CD4-positive, alpha-beta T cell treated with Interleukin-17A for 1 hour (primary cell): ENCODE data around the gene LRRC3C.

ENCODE experiments used
- DNase-seq: peaks from one replicate; pipeline ENCODE4 v3.0.0-alpha.2; 2020

The LRRC3C gene

GRCh38 chr17:39980351-39981206 is 53.0 kb downstream of the LRRC3C start, which contains the start of gene PSMD3:
PSMD3 (plus strand) TSS chr17:39980807; CDS start chr17:39980971, 164 bp downstream.
- peak; percentile 100 for DNase-seq

- DNase-seq = no peak
Observed at GRCh38 chr17:39981207-39981741, 53.7 kb downstream of the LRRC3C start.

GRCh38 chr17:39981766-39982375 is 54.3 kb downstream of the LRRC3C start:
- DNase-seq = peak; percentile 6

GRCh38 chr17:39988206-39988810 is 60.8 kb downstream of the LRRC3C start:
- no peak for DNase-seq

GRCh38 chr17:39994448-39994847 is 66.9 kb downstream of the LRRC3C start:
- DNase-seq = no peak
